Right lobe of liver (tissue), 6 donors: ENCODE measurements around the gene MBNL2. TPM values are rescaled to one million over a fixed set of nuclear protein-coding genes. Genes with fewer than 3 reads are reported as not detected.
A peak's percentile ranks its signal among the peaks of the same experiment; 100 is the strongest.

Experiments
- ATAC-seq, 4 donors: fragments of 200-7000 bp; cut with Tn5 transposase; one replicate each; pipeline ENCODE4 v1.9.1; 2020; ENCODE audit warnings: mild to moderate bottlenecking in 4 of 4, moderate library complexity in 4 of 4
- DNase-seq, 3 donors: peaks; one replicate each; pipeline ENCODE4 v3.0.0-alpha.2; 2020
- H3K27ac ChIP-seq, 3 donors: fragments of 200-600 bp; one replicate each; pipeline ENCODE4 v1.8.0; 2022
- H3K27me3 ChIP-seq, 2 donors: fragments of 200-600 bp; one replicate each; pipeline ENCODE4 v1.8.0; 2022
- H3K36me3 ChIP-seq, 4 donors: fragments of 200-600 bp; sonication (generic) in 1 of 4; one replicate each; pipeline versions ENCODE4 v1.5.1 to v1.8.0; 2017 to 2022; ENCODE audit warnings: control low read depth in 1 of 4
- H3K4me1 ChIP-seq, 4 donors: fragments of 200-600 bp; sonication (generic) in 1 of 4; one replicate each; pipeline versions ENCODE4 v1.5.1 to v1.8.0; 2017 to 2022; ENCODE audit warnings: control low read depth in 1 of 4
- H3K4me3 ChIP-seq, 3 donors: fragments of 200-600 bp; one replicate each; pipeline ENCODE4 v1.8.0; 2022
- H3K9me3 ChIP-seq, 4 donors: fragments of 200-600 bp; sonication (generic) in 1 of 4; one replicate each; pipeline versions ENCODE4 v1.5.1 to v1.8.0; 2017 to 2022; ENCODE audit warnings: control low read depth in 1 of 4
- CTCF ChIP-seq, 4 donors: fragments of 200-600 bp in 3 of 4; fragments of 450-650 bp in 1 of 4; IDR thresholded peaks; one replicate each; pipeline versions ENCODE4 v1.5.1 to v1.8.0; 2016 to 2022; ENCODE audit warnings: antibody characterized with exemption in 4 of 4, mild to moderate bottlenecking in 2 of 4
- POLR2A ChIP-seq: fragments of 450-650 bp; IDR thresholded peaks from one replicate; pipeline ENCODE4 v1.6.1; 2017; ENCODE audit warnings: antibody characterized with exemption, mild to moderate bottlenecking
- WGBS: methylation state at CpG from one replicate; pipeline ENCODE4 v1.1.6; 2018; ENCODE audit warnings: low coverage, low lambda C conversion rate; ENCODE audit not compliant: insufficient coverage; ENCODE audit errors: missing lambda C conversion rate; 5-methylcytosine and 5-hydroxymethylcytosine counted together
- intact Hi-C, 2 donors: fragments of 100-400 bp; cut with DNase I; formaldehyde crosslinking; loops; one replicate each; pipeline versions ENCODE4 v1.11.2 to v1.14.1; 2022
- total RNA-seq, 6 experiments: library from RNA; depleted of rRNA in 2 of 6; stranded (reverse); fragments of >200 nt in 2 of 6; fragmentation: NEBNext Ultra II Directional in 3 of 6; extraction: Animal tissue kit (Norgen Biotek cat#: 25700) in 3 of 6; gene quantifications; one replicate each; pipeline versions ENCODE4 v1.1.0 to v1.2.4, GENCODE V29; 2016 to 2023
- donor health status: DM: no; HTN: yes; CAD: no.
- donor health status: DM: no; HTN: no; CAD: no.
- donor health status: DM: no; HTN: no; CAD: no.
- donor health status: DM: no; HTN: yes; CAD: no.
- donor health status: DM: no; HTN: yes; CAD: no.

The MBNL2 gene
- total RNA-seq, 6 experiments from 2014 or later = 30.3 to 135 (median 81.5) TPM

- Histone ChIP-seq H3K4me1 (peaks cover 0 to 77% (median 29%) of the 10 kb centered on the region in 4 donors), H3K36me3 (peaks cover 0 to 4% (median 0%) of the 10 kb centered on the region in 4 donors), H3K27ac (no peak overlapping the region), H3K4me3 (no peak overlapping the region), H3K27me3 (no peaks in the 10 kb centered on the region), H3K9me3 (no peaks in the 10 kb centered on the region)
- intact Hi-C loops = no loop called here
- DNase-seq = no peak
- TF ChIP-seq CTCF (IDR thresholded peaks at IDR 0.05) (no peak), POLR2A (no peak)
- peak; percentile 4 to 16 (median 6) for ATAC-seq
- WGBS = 93% methylated on average over 2 of the region's 4 CpGs
These were observed 9.1 kb downstream of the MBNL2 start for GRCh38 chr13:97231118-97231828.

GRCh38 chr13:97231829-97232196, 9.7 kb downstream of the MBNL2 start:
- Histone ChIP-seq H3K4me3 (no peak overlapping the region), H3K27me3 (no peaks in the 10 kb centered on the region), H3K27ac (no peak overlapping the region), H3K9me3 (no peaks in the 10 kb centered on the region), H3K36me3 (peaks cover 0 to 4% (median 0%) of the 10 kb centered on the region in 4 donors), H3K4me1 (peaks cover 0 to 77% (median 27%) of the 10 kb centered on the region in 4 donors)
- WGBS = 75% methylated on average over 5 of the region's 6 CpGs
- intact Hi-C loops = no loop called here
- DNase-seq (no peak), ATAC-seq (no peak)
- TF ChIP-seq CTCF (IDR thresholded peaks at IDR 0.05) = no peak
- no peak for TF ChIP-seq POLR2A

- intact Hi-C loops = no loop called here
- H3K27me3 ChIP-seq = no peaks in the 10 kb centered on the region
- no peak overlapping the region for H3K4me3 ChIP-seq
- DNase-seq (no peak), ATAC-seq (no peak)
- WGBS = 100% methylated on average over 1 of the region's 1 CpG
- H3K4me1 ChIP-seq = peaks cover 0 to 66% (median 29%) of the 10 kb centered on the region in 4 donors
- peaks cover 0 to 4% (median 0%) of the 10 kb centered on the region in 4 donors for H3K36me3 ChIP-seq
- H3K9me3 ChIP-seq = no peaks in the 10 kb centered on the region
- H3K27ac ChIP-seq = peak overlapping the region in 1 of 3 donors; percentile 5
- TF ChIP-seq POLR2A (no peak), CTCF (IDR thresholded peaks at IDR 0.05) (no peak)
These were observed 11.4 kb downstream of the MBNL2 start for GRCh38 chr13:97233499-97233898.

GRCh38 chr13:97234236-97234635, 12.1 kb downstream of the MBNL2 start:
- Histone ChIP-seq H3K27ac (no peak overlapping the region), H3K36me3 (peaks cover 0 to 4% (median 0%) of the 10 kb centered on the region in 4 donors), H3K4me3 (no peak overlapping the region), H3K27me3 (no peaks in the 10 kb centered on the region), H3K4me1 (peaks cover 0 to 66% (median 25%) of the 10 kb centered on the region in 4 donors), H3K9me3 (no peaks in the 10 kb centered on the region)
- WGBS = 66% methylated on average over 4 of the region's 5 CpGs
- intact Hi-C loops = no loop called here
- DNase-seq = no peak
- peak; percentile 27 to 65 (median 43) for ATAC-seq
- TF ChIP-seq POLR2A (no peak), CTCF (IDR thresholded peaks at IDR 0.05) (no peak)
